Measurements from ENCODE around the gene PRRC2A. TPM values are rescaled to one million over a fixed set of nuclear protein-coding genes. Genes with fewer than 3 reads are reported as not detected.

PRRC2A gene
- total RNA-seq, 1 donor from 2014 or later = 59.4 TPM

Other genes with a start within 250 kb of the PRRC2A start
- gene MICA, start 217.1 kb upstream of the PRRC2A start, total RNA-seq = 39.0 and 58.8 TPM in 2 replicates
- 7.2 and 7.9 TPM in 2 replicates for gene MICB, start 122.6 kb upstream of the PRRC2A start, total RNA-seq
- gene MCCD1, start 91.8 kb upstream of the PRRC2A start, total RNA-seq = not detected in 2 replicates
- 272 and 278 TPM in 2 replicates for gene DDX39B, start 78.7 kb upstream of the PRRC2A start, total RNA-seq
- 1.3 TPM in 2 replicates for gene ATP6V1G2, start 74.1 kb upstream of the PRRC2A start, total RNA-seq
- 16.5 and 24.9 TPM in 2 replicates for gene NFKBIL1, start 73.1 kb upstream of the PRRC2A start, total RNA-seq
- not detected in 2 replicates for gene LTA, start 48.4 kb upstream of the PRRC2A start, total RNA-seq
- 0.16 and 0.54 TPM in 2 replicates for gene TNF, start 45.1 kb upstream of the PRRC2A start, total RNA-seq
- not detected in 2 replicates for gene LTB, start 38.3 kb upstream of the PRRC2A start, total RNA-seq
- 1.8 TPM in 1 of 2 replicates, not detected in the other for gene LST1, start 34.4 kb upstream of the PRRC2A start, total RNA-seq
- gene NCR3, start 27.7 kb upstream of the PRRC2A start, total RNA-seq = not detected in 2 replicates
- gene AIF1, start 5.5 kb upstream of the PRRC2A start, total RNA-seq = not detected in 2 replicates
- 200 and 228 TPM in 2 replicates for gene BAG6, start 31.9 kb downstream of the PRRC2A start, total RNA-seq
- 7.6 TPM in 1 of 2 replicates, not detected in the other for gene APOM, start 35.2 kb downstream of the PRRC2A start, total RNA-seq
- 15.3 and 19.9 TPM in 2 replicates for gene C6orf47, start 40.1 kb downstream of the PRRC2A start, total RNA-seq
- gene GPANK1, start 44.3 kb downstream of the PRRC2A start, total RNA-seq = 23.2 and 28.5 TPM in 2 replicates
- 218 and 219 TPM in 2 replicates for gene CSNK2B, start 45.4 kb downstream of the PRRC2A start, total RNA-seq
- 1.1 and 1.5 TPM in 2 replicates for gene LY6G5B, start 49.3 kb downstream of the PRRC2A start, total RNA-seq
- not detected in 2 replicates for gene LY6G5C, start 60.4 kb downstream of the PRRC2A start, total RNA-seq
- gene ABHD16A, start 82.6 kb downstream of the PRRC2A start, total RNA-seq = 28.3 and 28.8 TPM in 2 replicates
- gene LY6G6F, start 86.2 kb downstream of the PRRC2A start, total RNA-seq = not detected in 2 replicates
- not detected in 2 replicates for gene LY6G6D, start 94.6 kb downstream of the PRRC2A start, total RNA-seq
- gene LY6G6C, start 101.0 kb downstream of the PRRC2A start, total RNA-seq = not detected in 2 replicates
- not detected in 2 replicates for gene MPIG6B, start 102.7 kb downstream of the PRRC2A start, total RNA-seq
- 32.1 and 53.8 TPM in 2 replicates for gene DDAH2, start 108.6 kb downstream of the PRRC2A start, total RNA-seq
- 478 and 525 TPM in 2 replicates for gene CLIC1, start 115.8 kb downstream of the PRRC2A start, total RNA-seq
- 2.1 and 4.3 TPM in 2 replicates for gene MSH5, start 119.3 kb downstream of the PRRC2A start, total RNA-seq
- 0.54 TPM in 1 of 2 replicates, not detected in the other for gene SAPCD1, start 141.9 kb downstream of the PRRC2A start, total RNA-seq
- gene VWA7, start 156.6 kb downstream of the PRRC2A start, total RNA-seq = under 0.01 TPM in 1 of 2 replicates, not detected in the other
- gene VARS1, start 175.0 kb downstream of the PRRC2A start, total RNA-seq = 40.1 and 59.8 TPM in 2 replicates
- 20.9 and 37.3 TPM in 2 replicates for gene LSM2, start 186.3 kb downstream of the PRRC2A start, total RNA-seq
- 0.49 TPM in 1 of 2 replicates, not detected in the other for gene HSPA1L, start 194.6 kb downstream of the PRRC2A start, total RNA-seq
- gene HSPA1A, start 194.8 kb downstream of the PRRC2A start, total RNA-seq = 59.8 and 77.6 TPM in 2 replicates
- 61.4 and 72.9 TPM in 2 replicates for gene HSPA1B, start 207.0 kb downstream of the PRRC2A start, total RNA-seq
- gene NEU1, start 242.1 kb downstream of the PRRC2A start, total RNA-seq = 37.5 and 55.9 TPM in 2 replicates

Measured in cardiac atrium fibroblast (primary cell).